ENCODE measurements around the gene SSBP2.

The SSBP2 gene

DNA sequence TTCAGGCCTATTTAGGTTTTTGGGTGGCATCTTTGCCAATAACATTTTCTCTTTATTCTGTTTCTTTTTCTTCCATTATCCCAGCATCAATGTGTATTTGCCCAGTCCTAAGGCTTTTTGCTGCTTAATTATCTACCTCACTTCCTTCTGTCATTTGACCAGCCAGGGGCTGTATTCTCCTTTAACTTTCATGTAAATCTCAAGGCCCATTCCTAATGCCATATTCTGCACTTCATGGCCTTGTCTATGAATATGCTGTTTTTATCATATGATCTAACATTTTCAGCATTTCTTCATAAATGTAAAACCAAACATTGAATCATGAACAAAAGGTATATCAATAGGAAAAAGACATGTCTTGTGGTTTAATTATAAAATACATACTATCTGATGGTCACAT is 108.7 kb downstream of the SSBP2 start:
- Histone ChIP-seq H3K27ac (replicated peaks) (no peak overlapping the region), H3K27me3 (ENCODE audit: insufficient read depth, poor library complexity, severe bottlenecking) (no peaks in the 10 kb centered on the region), H3K4me3 (replicated peaks; ENCODE audit: insufficient read depth, low read length) (no peak overlapping the region)
- TF ChIP-seq, protein P1, sequence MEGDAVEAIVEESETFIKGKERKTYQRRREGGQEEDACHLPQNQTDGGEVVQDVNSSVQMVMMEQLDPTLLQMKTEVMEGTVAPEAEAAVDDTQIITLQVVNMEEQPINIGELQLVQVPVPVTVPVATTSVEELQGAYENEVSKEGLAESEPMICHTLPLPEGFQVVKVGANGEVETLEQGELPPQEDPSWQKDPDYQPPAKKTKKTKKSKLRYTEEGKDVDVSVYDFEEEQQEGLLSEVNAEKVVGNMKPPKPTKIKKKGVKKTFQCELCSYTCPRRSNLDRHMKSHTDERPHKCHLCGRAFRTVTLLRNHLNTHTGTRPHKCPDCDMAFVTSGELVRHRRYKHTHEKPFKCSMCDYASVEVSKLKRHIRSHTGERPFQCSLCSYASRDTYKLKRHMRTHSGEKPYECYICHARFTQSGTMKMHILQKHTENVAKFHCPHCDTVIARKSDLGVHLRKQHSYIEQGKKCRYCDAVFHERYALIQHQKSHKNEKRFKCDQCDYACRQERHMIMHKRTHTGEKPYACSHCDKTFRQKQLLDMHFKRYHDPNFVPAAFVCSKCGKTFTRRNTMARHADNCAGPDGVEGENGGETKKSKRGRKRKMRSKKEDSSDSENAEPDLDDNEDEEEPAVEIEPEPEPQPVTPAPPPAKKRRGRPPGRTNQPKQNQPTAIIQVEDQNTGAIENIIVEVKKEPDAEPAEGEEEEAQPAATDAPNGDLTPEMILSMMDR (IDR thresholded peaks at IDR 0.05; ENCODE audit: insufficient read depth, low read length) = no peak
- TF ChIP-seq, protein P2, sequence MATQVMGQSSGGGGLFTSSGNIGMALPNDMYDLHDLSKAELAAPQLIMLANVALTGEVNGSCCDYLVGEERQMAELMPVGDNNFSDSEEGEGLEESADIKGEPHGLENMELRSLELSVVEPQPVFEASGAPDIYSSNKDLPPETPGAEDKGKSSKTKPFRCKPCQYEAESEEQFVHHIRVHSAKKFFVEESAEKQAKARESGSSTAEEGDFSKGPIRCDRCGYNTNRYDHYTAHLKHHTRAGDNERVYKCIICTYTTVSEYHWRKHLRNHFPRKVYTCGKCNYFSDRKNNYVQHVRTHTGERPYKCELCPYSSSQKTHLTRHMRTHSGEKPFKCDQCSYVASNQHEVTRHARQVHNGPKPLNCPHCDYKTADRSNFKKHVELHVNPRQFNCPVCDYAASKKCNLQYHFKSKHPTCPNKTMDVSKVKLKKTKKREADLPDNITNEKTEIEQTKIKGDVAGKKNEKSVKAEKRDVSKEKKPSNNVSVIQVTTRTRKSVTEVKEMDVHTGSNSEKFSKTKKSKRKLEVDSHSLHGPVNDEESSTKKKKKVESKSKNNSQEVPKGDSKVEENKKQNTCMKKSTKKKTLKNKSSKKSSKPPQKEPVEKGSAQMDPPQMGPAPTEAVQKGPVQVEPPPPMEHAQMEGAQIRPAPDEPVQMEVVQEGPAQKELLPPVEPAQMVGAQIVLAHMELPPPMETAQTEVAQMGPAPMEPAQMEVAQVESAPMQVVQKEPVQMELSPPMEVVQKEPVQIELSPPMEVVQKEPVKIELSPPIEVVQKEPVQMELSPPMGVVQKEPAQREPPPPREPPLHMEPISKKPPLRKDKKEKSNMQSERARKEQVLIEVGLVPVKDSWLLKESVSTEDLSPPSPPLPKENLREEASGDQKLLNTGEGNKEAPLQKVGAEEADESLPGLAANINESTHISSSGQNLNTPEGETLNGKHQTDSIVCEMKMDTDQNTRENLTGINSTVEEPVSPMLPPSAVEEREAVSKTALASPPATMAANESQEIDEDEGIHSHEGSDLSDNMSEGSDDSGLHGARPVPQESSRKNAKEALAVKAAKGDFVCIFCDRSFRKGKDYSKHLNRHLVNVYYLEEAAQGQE (IDR thresholded peaks at IDR 0.05; ENCODE audit: insufficient replicate concordance, low read depth) = no peak
- TF ChIP-seq POLR2AphosphoS5 (IDR thresholded peaks at IDR 0.05; ENCODE audit: low read depth) (no peak), GABPA (IDR thresholded peaks at IDR 0.05; ENCODE audit: low read depth) (no peak), SPI1 (IDR thresholded peaks at IDR 0.05; ENCODE audit: borderline replicate concordance, low read depth) (no peak)
- no peak for DNase-seq (ENCODE audit: low read depth in 1 of 2, low spot score in 1 of 2)

GRCh38 chr5:81639556-81639955 is 111.3 kb downstream of the SSBP2 start:
- Histone ChIP-seq H3K4me3 (replicated peaks; ENCODE audit: insufficient read depth, low read length) (no peak overlapping the region), H3K27ac (replicated peaks) (no peak overlapping the region), H3K27me3 (ENCODE audit: insufficient read depth, poor library complexity, severe bottlenecking) (no peaks in the 10 kb centered on the region)
- no peak for DNase-seq (ENCODE audit: low read depth in 1 of 2, low spot score in 1 of 2)
- TF ChIP-seq GABPA (IDR thresholded peaks at IDR 0.05; ENCODE audit: low read depth) (no peak), POLR2AphosphoS5 (IDR thresholded peaks at IDR 0.05; ENCODE audit: low read depth) (no peak), SPI1 (IDR thresholded peaks at IDR 0.05; ENCODE audit: borderline replicate concordance, low read depth) (no peak)
- TF ChIP-seq, protein P1 (IDR thresholded peaks at IDR 0.05; ENCODE audit: insufficient read depth, low read length) = no peak
- TF ChIP-seq, protein P2 (IDR thresholded peaks at IDR 0.05; ENCODE audit: insufficient replicate concordance, low read depth) = no peak

- no peak for DNase-seq (ENCODE audit: low read depth in 1 of 2, low spot score in 1 of 2)
- TF ChIP-seq, protein P2 (IDR thresholded peaks at IDR 0.05; ENCODE audit: insufficient replicate concordance, low read depth) = no peak
- TF ChIP-seq, protein P1 (IDR thresholded peaks at IDR 0.05; ENCODE audit: insufficient read depth, low read length) = no peak
- TF ChIP-seq SPI1 (IDR thresholded peaks at IDR 0.05; ENCODE audit: borderline replicate concordance, low read depth) = no peak
- TF ChIP-seq POLR2AphosphoS5 (IDR thresholded peaks at IDR 0.05; ENCODE audit: low read depth) = no peak
- TF ChIP-seq GABPA (IDR thresholded peaks at IDR 0.05; ENCODE audit: low read depth) = no peak
- no peak overlapping the region for H3K4me3 ChIP-seq (replicated peaks; ENCODE audit: insufficient read depth, low read length)
- no peak overlapping the region for H3K27ac ChIP-seq (replicated peaks)
- H3K27me3 ChIP-seq (ENCODE audit: insufficient read depth, poor library complexity, severe bottlenecking) = no peaks in the 10 kb centered on the region
These were observed 112.4 kb downstream of the SSBP2 start for GRCh38 chr5:81638471-81638870.

All from HL-60 (cell line).